Endodermal cell (in vitro differentiated cells): ENCODE measurements around the gene ZEB2. TPM values are rescaled to one million over a fixed set of nuclear protein-coding genes. Genes with fewer than 3 reads are reported as not detected.

Experiments used
- DNase-seq: peaks from one replicate; pipeline ENCODE4 v3.0.0-alpha.2; 2017
- H3K27ac ChIP-seq: 2 replicates; pipeline ENCODE4 v1.5.1; 2013; ENCODE audit warnings: mild to moderate bottlenecking, low read depth, low read length, moderate library complexity
- H3K27me3 ChIP-seq: 2 replicates; pipeline ENCODE4 v1.6.1; 2013; ENCODE audit warnings: mild to moderate bottlenecking, low read length, moderate library complexity; ENCODE audit not compliant: insufficient read depth, control insufficient read depth, poor library complexity, severe bottlenecking
- H3K36me3 ChIP-seq: 2 replicates; pipeline ENCODE4 v1.7.0; 2013; ENCODE audit warnings: mild to moderate bottlenecking, low read length, moderate library complexity; ENCODE audit not compliant: control insufficient read depth, insufficient read depth
- H3K4me1 ChIP-seq: one replicate; pipeline ENCODE4 v1.7.0; 2013; ENCODE audit warnings: low read length; ENCODE audit not compliant: control insufficient read depth, insufficient read depth
- H3K4me3 ChIP-seq: 2 replicates; pipeline ENCODE4 v1.5.1; 2013; ENCODE audit warnings: mild to moderate bottlenecking, low read length, moderate library complexity
- H3K9ac ChIP-seq: 2 replicates; pipeline ENCODE4 v1.6.1; 2013; ENCODE audit warnings: mild to moderate bottlenecking, low read length, moderate library complexity; ENCODE audit not compliant: poor library complexity, severe bottlenecking; ENCODE audit errors: extremely low read depth
- H3K9me3 ChIP-seq: 2 replicates; pipeline ENCODE4 v1.6.1; 2013; ENCODE audit warnings: mild to moderate bottlenecking, low read length, moderate library complexity; ENCODE audit not compliant: control insufficient read depth
- H3K27ac Mint-ChIP-seq: 2 replicates; pipeline ENCODE4 v1.8.0; 2020; ENCODE audit warnings: mixed read lengths
- H3K27me3 Mint-ChIP-seq: 2 replicates; pipeline ENCODE4 v1.8.0; 2021; ENCODE audit warnings: mild to moderate bottlenecking, mixed read lengths; ENCODE audit not compliant: insufficient read depth
- H3K36me3 Mint-ChIP-seq: 2 replicates; pipeline ENCODE4 v1.8.0; 2020; ENCODE audit warnings: low read depth, mixed read lengths
- H3K4me1 Mint-ChIP-seq: 2 replicates; pipeline ENCODE4 v1.8.0; 2020; ENCODE audit warnings: mixed read lengths
- H3K4me3 Mint-ChIP-seq: 2 replicates; pipeline ENCODE4 v1.8.0; 2020; ENCODE audit warnings: mild to moderate bottlenecking, moderate library complexity, mixed read lengths
- H3K9me3 Mint-ChIP-seq: 2 replicates; pipeline ENCODE4 v1.8.0; 2020; ENCODE audit warnings: mild to moderate bottlenecking, mixed read lengths
- WGBS, 2 experiments: methylation state at CpG; one replicate each; pipeline versions ENCODE4 v1.1.5 to v1.1.7; 2013; ENCODE audit warnings: missing lambda C conversion rate in 2 of 2, mixed read lengths in 1 of 2; ENCODE audit not compliant: insufficient coverage in 1 of 2, insufficient read length in 1 of 2; 5-methylcytosine and 5-hydroxymethylcytosine counted together
- total RNA-seq, 2 donors: library from RNA; stranded (reverse); fragmentation: NEBNext Ultra II Directional in 1 of 2; extraction: Animal tissue kit (Norgen Biotek cat#: 25700) in 1 of 2; gene quantifications; 2 replicates in 1 of 2; 3 replicates in 1 of 2; pipeline ENCODE4 v1.2.1, GENCODE V29; 2021
- TF ChIP-seq, protein P1 (sequence below): fragments of 200-600 bp; sonication (generic); conservative IDR thresholded peaks from 2 replicates; pipeline ENCODE4 v1.5.0; 2021; ENCODE audit warnings: antibody characterized with exemption, mild to moderate bottlenecking

The ZEB2 gene
- total RNA-seq, 2 donors from 2014 or later = 0.29 to 0.31 TPM

- H3K4me3 ChIP-seq = peak overlapping the region; percentile 41
- no peak overlapping the region for H3K27ac Mint-ChIP-seq
- 18 to 31% methylated on average over 9 to 14 of the region's 15 CpGs for WGBS, 2 experiments
- H3K9me3 ChIP-seq = no peaks in the 10 kb centered on the region
- H3K36me3 Mint-ChIP-seq = no peaks in the 10 kb centered on the region
- no peak overlapping the region for H3K9ac ChIP-seq
- DNase-seq = peak; percentile 79
- H3K27me3 ChIP-seq = peaks cover 14% of the 10 kb centered on the region
- peak overlapping the region; percentile 34 for H3K4me3 Mint-ChIP-seq
- no peak overlapping the region for H3K27ac ChIP-seq
- H3K4me1 Mint-ChIP-seq = peaks cover 40% of the 10 kb centered on the region
- H3K4me1 ChIP-seq = peaks cover 14% of the 10 kb centered on the region
- peaks cover 24% of the 10 kb centered on the region for H3K27me3 Mint-ChIP-seq
- H3K36me3 ChIP-seq = no peaks in the 10 kb centered on the region
- TF ChIP-seq, protein P1, sequence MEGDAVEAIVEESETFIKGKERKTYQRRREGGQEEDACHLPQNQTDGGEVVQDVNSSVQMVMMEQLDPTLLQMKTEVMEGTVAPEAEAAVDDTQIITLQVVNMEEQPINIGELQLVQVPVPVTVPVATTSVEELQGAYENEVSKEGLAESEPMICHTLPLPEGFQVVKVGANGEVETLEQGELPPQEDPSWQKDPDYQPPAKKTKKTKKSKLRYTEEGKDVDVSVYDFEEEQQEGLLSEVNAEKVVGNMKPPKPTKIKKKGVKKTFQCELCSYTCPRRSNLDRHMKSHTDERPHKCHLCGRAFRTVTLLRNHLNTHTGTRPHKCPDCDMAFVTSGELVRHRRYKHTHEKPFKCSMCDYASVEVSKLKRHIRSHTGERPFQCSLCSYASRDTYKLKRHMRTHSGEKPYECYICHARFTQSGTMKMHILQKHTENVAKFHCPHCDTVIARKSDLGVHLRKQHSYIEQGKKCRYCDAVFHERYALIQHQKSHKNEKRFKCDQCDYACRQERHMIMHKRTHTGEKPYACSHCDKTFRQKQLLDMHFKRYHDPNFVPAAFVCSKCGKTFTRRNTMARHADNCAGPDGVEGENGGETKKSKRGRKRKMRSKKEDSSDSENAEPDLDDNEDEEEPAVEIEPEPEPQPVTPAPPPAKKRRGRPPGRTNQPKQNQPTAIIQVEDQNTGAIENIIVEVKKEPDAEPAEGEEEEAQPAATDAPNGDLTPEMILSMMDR = peak; percentile 65
- H3K9me3 Mint-ChIP-seq = no peaks in the 10 kb centered on the region
Observed at GRCh38 chr2:144452169-144452988, 67.5 kb downstream of the ZEB2 start.

- Mint-ChIP-seq H3K27me3 (peaks cover 31% of the 10 kb centered on the region), H3K36me3 (no peaks in the 10 kb centered on the region), H3K4me1 (peaks cover 40% of the 10 kb centered on the region), H3K4me3 (no peak overlapping the region), H3K27ac (no peak overlapping the region), H3K9me3 (no peaks in the 10 kb centered on the region)
- Histone ChIP-seq H3K36me3 (no peaks in the 10 kb centered on the region), H3K4me1 (peaks cover 14% of the 10 kb centered on the region), H3K4me3 (no peak overlapping the region), H3K9me3 (no peaks in the 10 kb centered on the region), H3K27me3 (peaks cover 19% of the 10 kb centered on the region), H3K9ac (no peak overlapping the region), H3K27ac (no peak overlapping the region)
- no peak for DNase-seq
- 85 to 97% methylated on average over 2 of the region's 2 CpGs for WGBS, 2 experiments
- TF ChIP-seq, protein P1 = no peak
Observed at GRCh38 chr2:144451443-144451842, 68.5 kb downstream of the ZEB2 start.

DNA sequence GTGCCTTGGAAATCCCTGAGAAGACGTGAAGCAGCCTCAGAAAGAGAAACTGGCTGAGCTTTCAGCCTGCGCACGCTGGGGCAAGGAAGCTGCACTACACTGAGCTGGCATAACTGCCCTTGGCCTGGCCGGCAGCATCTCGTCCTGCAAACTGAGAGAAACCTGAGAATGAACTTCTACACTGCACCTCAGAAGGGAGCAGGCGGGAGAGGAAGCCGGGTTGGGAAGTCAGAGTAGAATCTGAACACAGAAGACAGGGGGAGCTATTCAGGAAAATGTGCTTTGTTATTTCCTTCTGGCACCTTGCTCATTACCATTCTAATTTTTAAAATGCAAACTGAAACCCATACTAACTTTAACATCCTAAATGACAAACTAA, 70.9 kb downstream of the ZEB2 start:
- peak; percentile 81 for DNase-seq
- H3K4me1 Mint-ChIP-seq = peaks cover 40% of the 10 kb centered on the region
- H3K36me3 Mint-ChIP-seq = no peaks in the 10 kb centered on the region
- no peaks in the 10 kb centered on the region for H3K9me3 ChIP-seq
- H3K27me3 ChIP-seq = peaks cover 33% of the 10 kb centered on the region
- H3K9ac ChIP-seq = no peak overlapping the region
- H3K4me3 ChIP-seq = no peak overlapping the region
- TF ChIP-seq, protein P1 = peak; percentile 84
- no peak overlapping the region for H3K27ac Mint-ChIP-seq
- no peaks in the 10 kb centered on the region for H3K9me3 Mint-ChIP-seq
- no peak overlapping the region for H3K4me3 Mint-ChIP-seq
- 58 to 73% methylated on average over 4 to 7 of the region's 7 CpGs for WGBS, 2 experiments
- no peaks in the 10 kb centered on the region for H3K36me3 ChIP-seq
- peaks cover 15% of the 10 kb centered on the region for H3K4me1 ChIP-seq
- peaks cover 51% of the 10 kb centered on the region for H3K27me3 Mint-ChIP-seq
- no peak overlapping the region for H3K27ac ChIP-seq
